Measurements from ENCODE around the gene OR9I1.

Gene OR9I1

DNA sequence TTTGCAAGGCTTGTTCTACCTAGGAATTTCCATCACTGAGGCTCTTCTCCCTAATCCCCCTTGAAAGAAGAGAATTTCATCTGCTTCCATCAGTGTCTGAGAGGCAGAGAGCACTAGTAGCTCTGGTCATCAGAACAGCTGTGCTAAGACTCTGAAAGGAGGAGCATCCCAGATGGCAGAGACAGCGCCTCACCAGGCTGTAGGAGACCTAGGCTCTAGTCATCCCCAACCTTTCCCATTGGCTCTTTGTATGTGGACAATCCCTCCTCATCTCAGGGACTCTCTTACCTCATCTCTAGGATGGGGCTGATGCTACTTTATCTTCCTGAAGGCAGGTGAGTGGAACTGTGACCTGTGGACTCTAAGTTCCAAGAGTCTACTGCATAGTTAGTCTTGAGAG, 8.8 kb upstream of the OR9I1 start:
- H3K4me3 ChIP-seq (ENCODE audit: low read depth, low read length) = no peak overlapping the region
- TF ChIP-seq, protein P1, sequence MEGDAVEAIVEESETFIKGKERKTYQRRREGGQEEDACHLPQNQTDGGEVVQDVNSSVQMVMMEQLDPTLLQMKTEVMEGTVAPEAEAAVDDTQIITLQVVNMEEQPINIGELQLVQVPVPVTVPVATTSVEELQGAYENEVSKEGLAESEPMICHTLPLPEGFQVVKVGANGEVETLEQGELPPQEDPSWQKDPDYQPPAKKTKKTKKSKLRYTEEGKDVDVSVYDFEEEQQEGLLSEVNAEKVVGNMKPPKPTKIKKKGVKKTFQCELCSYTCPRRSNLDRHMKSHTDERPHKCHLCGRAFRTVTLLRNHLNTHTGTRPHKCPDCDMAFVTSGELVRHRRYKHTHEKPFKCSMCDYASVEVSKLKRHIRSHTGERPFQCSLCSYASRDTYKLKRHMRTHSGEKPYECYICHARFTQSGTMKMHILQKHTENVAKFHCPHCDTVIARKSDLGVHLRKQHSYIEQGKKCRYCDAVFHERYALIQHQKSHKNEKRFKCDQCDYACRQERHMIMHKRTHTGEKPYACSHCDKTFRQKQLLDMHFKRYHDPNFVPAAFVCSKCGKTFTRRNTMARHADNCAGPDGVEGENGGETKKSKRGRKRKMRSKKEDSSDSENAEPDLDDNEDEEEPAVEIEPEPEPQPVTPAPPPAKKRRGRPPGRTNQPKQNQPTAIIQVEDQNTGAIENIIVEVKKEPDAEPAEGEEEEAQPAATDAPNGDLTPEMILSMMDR (IDR thresholded peaks at IDR 0.05; ENCODE audit: low read depth, low read length) = no peak

DNA sequence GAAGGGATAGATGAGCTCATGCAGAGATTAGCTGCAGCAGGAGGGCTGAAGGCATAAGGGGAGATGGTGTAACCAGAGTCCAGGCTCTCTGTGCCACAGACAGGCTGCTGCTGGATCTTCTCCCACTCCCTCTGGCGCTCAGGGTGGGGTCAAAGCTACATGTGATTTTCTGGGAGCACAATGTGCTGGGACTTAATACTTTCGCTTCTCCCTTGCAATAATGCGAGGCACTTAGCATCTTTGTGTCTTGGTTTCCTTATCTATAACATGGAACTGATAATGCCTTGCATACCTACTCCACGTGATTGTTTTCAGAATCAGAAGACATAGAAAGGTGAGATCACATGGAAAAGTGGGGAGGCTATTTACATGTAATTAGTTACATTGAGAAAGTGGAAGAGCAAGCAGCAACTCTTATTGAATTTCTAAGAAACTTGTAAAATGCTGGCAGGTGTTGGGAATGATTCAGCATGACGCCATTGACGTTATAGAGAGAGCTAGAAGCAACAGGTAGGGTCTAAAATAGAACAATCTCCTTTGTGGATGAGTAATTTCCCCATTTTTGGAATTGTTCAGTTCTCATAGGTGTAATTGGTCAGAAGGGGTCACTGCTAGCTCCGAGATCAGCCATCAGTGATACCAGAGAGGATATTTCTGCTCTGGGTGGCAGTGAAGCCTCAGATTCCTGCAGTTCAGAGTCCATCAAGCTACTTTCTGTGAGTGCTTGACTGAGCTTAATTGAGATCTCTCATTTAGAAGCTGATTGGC, 8.2 kb upstream of the OR9I1 start:
- no peak overlapping the region for H3K4me3 ChIP-seq (ENCODE audit: low read depth, low read length)
- TF ChIP-seq, protein P1 (IDR thresholded peaks at IDR 0.05; ENCODE audit: low read depth, low read length) = no peak

DNA sequence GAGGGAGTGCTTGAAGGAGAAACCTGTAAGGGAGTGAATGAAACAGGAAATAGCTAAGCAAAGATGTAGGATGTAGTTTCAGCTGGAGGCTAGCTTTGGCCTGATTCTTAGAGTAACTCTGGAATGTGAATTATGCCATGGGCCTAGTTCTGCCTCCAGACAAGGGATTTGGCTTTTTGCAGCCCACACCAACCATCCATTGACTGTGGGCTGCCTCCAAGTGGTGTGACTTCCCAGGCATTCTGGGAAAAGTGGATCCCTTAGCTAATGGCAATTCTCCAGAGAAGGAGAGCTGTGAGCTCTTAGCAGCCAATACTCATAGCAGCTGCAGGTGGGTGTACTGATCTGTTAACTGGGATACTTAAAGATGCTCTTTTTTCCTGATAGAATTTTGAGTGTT, 2.0 kb upstream of the OR9I1 start:
- TF ChIP-seq, protein P1 (IDR thresholded peaks at IDR 0.05; ENCODE audit: low read depth, low read length) = no peak
- no peak overlapping the region for H3K4me3 ChIP-seq (ENCODE audit: low read depth, low read length)

DNA sequence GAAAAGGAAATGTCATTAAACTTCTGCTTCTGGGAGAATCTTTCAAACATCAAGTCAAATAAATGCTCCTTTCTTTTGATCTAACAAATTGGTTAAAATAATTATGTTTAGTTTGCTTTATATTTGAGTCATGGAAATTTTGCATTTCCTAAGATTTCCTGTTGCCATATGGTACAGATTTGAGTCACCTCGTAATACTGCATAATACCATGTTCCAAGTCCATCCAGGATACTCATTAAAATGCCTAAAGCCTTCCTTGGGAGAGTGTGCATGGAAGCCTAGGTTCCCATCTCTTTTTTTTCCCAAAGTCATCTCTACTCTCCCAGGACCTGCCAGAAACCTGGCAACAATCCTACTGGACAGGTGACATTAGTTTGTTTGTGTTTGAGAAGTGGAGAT, 4.2 kb downstream of the OR9I1 start:
- TF ChIP-seq, protein P1 (IDR thresholded peaks at IDR 0.05; ENCODE audit: low read depth, low read length) = no peak
- no peak overlapping the region for H3K4me3 ChIP-seq (ENCODE audit: low read depth, low read length)

DNA sequence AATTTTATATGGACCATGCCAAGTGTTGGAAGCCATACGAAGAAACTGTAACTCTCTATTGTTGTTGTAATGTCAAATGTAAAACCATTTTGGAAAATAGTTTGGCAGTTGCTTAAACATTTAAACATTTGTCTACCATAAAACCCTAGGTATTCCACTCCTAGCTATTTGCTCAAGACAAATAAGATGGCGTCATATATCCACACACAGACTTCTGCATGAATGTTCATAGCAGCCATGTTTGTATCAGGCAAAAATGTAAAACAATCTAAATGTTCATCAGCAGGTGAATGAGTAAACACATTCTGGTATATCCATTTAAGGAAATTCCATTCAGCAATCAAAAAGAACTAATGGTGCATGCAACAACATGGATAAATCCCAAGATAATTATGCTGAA, 27.9 kb downstream of the OR9I1 start:
- TF ChIP-seq, protein P1 (IDR thresholded peaks at IDR 0.05; ENCODE audit: low read depth, low read length) = no peak
- H3K4me3 ChIP-seq (ENCODE audit: low read depth, low read length) = no peak overlapping the region

DNA sequence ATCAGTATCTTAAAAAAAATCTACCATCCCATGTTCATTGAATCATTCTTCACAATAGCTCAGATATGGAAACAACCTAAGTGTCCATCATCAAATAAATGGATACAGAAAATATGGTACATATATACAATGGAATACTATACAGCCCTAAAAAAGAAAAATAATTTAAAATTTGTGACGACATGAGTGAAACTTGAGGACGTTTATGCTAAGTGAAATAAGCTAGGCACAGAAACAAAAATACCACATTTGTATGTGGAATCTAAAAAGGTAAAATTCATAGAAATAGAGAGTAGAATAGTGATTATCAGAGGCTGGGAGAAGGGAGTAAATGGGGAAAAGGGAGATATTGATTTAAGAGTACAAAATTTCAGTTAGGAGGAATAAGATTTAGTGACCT, 38.8 kb downstream of the OR9I1 start:
- TF ChIP-seq, protein P1 (IDR thresholded peaks at IDR 0.05; ENCODE audit: low read depth, low read length) = no peak

DNA sequence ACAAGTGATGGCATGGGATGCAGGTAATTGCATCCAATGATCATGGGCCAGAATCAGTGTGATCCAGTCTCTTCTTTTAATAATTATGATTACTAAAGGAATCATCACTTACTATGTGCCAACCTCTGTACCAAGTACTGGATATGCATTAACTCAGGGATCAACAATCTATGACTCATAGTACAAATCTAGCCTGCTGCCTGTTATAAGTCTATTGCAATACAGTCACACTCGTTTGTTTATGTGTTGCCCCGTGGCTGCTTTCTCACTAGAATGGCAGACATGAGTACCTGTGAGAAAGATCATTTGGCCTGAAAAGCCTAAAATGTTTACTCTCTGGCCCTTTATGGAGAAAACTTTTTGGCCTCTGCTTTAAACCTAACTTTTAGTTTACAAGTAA, 49.5 kb downstream of the OR9I1 start:
- TF ChIP-seq, protein P1 (IDR thresholded peaks at IDR 0.05; ENCODE audit: low read depth, low read length) = no peak
- H3K4me3 ChIP-seq (ENCODE audit: low read depth, low read length) = no peak overlapping the region

More for the DNA sequence above, 38.8 kb downstream of the OR9I1 start:
- H3K4me3 ChIP-seq (ENCODE audit: low read depth, low read length) = no peak overlapping the region

Measured in WI38 (cell line).